Activated CD4-positive, alpha-beta T cell treated with anti-CD3 and anti-CD28 coated beads, Interleukin-2, amount 50 U/mL, for 4 hours (primary cell): ENCODE results near the gene P2RY6.

ENCODE experiments used
- DNase-seq, 2 experiments: peaks; one replicate each; pipeline ENCODE4 v3.0.0-alpha.2; 2020

P2RY6 gene

DNA sequence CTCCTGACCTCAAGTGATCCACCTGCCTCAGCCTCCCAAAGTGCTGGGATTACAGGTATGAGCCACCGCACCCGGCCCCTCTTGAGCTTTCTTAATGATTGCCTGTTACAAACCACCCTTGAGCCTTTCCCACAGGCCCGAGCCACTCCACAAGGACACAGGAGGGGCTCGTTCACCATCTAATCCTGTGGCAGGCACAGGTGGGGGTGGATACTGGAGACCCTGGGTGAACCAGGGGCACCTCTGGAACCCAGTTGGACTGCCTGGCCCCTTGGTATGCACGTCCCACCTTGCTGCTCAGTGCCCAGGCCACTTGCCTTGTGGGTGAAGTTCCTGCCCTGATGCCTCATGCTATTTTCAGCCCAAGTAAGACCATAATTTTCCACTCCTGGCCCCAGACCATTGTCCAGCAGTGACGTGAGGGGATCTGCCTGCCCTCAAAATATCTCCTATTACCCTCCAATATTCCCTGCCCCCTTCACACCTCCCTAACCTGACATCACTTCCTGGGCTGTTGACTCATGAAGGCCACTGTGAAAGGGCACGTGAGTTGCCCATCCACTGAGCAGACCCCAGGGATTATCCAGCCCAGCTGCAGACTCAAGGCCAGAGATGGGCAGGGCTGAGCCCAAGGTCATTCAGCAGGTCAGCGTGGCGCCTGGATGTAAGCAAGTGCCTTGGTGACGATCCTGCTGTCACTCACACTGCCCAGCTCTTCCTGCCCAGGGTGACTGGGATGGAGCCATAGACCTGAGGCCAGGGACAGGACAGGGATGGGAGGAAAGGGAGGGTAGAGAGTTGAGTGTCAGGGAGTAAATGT is 34.5 kb upstream of the P2RY6 start:
- DNase-seq, result no peak

DNA sequence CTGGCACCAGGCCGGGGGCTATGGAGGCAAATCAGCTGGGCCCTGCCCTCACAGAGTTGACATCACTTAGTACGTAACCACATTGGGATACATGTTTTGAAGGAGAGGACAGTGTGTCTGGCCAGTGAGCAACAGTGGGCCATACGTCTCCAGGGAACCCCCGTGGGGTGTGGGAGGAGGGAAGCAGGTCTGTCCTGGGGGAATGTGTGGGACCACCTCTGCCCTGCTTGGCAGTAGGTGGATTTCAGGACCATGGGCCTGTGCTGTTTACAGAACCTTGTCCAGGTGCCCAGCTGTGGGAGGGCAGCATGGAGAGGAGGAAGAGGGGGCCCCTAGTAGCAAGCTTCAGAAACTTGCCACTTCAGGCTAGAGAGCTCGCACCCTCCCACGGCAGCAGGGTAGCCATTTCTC is 33.0 kb upstream of the P2RY6 start:
- DNase-seq, result no peak

DNA sequence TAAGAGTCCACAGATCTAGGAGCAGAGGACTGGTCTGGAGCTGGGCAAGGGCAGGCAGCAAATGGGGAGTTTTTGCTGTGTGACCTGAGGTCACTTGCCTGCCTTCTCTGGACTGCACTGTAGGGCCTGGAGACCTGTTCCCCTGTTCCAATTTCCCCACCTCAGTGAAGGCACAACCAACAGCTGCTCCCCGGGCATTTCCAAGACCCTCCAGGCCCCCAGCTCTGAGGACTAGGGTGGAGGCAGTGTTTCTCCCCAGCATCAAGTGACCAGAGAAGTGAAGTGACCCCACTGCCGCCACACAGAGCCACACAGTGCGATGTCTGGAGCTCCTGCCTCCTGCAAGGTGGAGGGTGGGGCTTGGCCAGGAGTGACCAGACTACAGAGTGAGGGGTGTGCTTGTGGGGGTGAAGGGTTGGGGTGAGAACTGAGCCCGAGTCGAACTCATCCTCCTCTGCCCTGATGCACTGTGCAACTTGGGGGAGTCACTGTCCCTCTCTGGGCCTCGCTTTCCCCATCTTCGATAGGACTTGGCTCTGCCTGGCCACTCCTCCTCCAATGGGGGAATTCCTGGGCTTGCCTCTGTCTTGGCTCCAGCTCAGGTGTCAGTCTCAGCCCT is 32.5 kb upstream of the P2RY6 start:
- no peak for DNase-seq

DNA sequence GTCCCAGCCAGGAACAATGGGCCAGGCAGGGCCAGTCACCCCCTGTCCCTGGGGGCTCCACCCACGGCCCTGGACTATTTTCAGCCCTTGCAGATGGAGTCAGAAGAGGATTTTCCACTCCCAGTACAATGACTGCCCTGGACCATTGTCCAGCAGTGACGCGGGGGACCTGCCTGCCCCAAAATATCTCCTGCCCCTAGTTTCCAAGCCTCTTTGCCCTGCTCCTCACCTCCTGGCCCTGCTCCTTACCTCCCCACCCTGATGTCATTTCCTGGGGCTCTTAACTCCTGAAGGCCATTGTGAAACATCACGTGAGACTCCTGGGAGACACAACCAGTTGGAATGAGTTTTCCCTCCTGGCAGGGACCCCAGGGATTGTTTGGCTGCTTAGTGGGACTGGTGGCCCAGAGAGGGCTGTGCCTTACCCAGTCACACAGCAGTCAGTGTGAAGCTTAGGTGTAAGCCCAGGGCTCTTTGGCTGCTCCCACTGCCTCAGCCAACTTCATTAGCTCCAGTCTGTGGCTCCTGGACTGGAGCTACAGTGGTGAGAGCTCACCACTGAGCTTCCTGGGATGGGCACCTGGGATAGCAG is 31.9 kb upstream of the P2RY6 start:
- DNase-seq, result no peak

DNA sequence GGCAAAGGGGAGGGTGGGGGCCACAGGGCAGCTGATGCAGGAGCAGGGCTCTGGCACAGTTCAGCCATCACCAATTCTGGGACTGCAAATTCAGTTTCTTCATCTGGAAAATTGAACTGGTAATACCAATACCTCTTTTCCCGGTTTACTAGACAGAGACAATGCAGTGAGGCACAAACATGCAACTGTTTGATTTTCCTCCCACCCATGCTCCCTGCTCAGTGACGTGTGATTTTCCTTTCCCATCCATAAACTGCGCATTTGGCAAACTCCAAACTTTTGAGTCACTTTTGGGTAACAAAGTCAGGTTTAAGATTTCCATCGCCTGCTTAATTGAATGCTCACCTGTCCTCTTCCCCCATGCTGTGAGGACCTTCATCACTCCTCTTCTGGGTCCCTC is 30.8 kb upstream of the P2RY6 start:
- DNase-seq, result no peak

DNA sequence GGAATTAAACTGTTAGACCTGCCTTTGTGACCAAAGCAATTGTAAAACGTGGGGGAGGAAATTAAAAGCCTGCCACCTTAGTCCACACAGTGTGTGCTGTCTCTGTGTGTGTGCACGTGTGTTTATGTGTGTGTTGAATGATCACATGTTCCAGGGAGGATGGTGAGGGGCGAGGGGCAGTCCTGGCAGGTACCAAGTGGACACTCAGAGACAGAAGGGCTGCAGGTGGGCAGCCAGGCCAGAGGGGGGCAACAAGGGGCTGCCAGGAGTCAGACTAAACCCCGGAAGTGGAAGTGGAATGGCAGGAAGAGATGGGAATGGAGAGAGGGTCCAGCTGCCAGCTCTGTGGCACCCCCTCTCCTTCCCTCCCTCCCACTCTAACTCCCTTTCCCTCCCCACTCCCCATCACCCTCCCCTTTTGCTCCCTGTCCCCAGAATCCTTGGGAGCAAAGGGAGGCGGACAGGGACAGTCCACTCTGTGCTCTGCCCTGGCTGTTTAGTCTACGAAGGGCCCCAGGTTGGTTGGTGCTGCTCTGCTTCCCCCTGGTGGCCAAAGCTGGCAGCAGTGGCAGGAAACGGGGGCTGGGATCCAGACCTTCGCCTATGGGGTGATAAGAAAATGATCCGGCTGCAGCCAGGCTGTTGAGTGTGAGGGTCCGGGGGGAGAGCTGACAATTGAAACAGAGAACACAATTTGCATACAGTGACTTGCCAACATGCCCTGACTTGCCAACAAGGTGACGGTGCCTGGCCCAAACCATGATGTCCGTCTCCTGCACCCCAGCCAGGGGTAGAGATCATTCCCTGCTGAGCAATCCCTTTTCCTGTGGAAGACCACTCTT is 29.7 kb upstream of the P2RY6 start:
- DNase-seq, result peak; percentile 40 to 46

DNA sequence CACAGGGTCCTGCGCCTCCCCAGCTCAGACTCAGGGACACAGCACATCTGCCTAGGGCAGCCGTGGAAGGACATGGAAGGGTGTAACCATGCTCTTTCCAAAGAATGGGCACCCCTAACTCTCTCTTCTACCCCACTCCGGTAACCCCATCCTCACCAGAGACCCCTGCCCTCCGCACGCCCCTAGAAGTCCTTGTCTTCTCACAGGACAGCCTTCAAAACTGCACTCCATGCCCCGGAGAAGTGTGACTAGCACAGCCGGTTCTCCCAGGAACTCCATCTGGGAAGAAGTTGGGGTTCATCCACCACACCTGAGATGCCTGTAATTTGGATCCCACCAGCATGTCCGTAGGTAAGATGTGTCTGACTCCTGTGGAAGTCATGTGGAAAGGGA is 29.0 kb upstream of the P2RY6 start:
- DNase-seq, result no peak

DNA sequence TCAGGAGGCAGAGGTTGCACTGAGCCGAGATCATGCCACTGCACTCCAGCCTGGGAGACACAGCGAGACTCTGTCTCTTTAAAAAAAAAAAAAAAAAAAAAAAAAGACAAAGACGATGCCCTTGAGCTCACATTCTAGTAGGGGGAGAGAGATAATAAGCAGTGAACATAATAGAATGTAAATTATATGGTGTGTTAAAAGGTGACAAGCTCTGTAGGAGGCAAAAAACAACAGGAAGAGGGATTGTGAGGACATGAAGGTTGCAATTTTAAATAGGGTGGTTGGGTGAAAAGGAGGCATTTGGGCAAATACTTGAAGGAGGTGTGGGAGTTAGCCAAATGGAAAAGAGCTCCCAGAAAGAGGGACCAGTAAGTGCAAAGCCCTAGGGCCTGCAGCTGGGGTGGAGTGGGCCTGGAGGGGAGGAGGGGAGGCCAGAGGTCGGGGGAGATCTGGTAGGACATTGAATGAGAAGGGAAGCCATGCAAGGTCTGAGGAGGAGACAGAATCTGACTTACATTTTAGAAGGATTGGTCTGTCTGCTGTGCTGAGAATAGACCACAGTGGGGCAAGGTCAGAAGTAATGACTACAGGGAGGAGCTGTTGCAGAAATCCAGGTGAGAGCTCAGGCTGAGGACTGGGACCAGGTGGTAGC is 27.4 kb upstream of the P2RY6 start:
- no peak for DNase-seq

DNA sequence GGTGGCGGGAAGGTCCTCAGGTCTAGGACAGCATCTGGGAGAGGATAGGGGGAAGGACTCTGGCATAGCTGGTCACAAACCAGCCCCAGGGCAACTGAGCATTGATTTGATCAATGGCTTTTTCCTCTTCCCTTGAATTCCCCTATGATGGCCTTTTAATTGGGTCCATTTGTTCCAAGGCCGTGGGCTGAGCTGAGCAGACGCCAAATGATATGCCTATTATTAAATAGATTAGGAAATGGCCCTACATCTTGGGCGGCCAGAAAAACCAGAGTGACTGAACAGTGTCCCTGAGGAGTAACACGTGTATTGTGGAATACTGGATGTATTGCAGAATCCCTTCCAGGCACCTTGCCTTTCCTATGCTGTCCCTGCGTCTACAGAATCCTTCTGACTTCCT is 26.7 kb upstream of the P2RY6 start:
- DNase-seq, result no peak

DNA sequence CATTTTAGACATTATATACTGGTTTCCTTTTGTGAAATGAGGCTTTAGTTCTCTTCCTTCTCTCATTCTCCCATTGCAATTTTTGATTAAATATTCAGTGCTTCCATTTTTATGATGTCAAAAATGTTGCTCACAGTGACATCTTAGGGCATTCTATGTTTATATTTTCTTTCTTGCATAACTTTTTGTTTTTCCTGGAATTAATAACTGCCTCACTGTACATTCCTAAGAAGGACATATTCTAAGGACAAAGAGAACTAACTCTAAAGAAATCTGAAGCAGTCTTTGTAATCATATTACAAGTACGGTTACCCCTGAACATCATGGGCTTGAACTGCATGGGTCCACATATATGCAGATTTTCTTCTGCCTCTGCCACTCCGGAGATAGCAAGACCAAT is 25.8 kb upstream of the P2RY6 start:
- no peak for DNase-seq

DNA sequence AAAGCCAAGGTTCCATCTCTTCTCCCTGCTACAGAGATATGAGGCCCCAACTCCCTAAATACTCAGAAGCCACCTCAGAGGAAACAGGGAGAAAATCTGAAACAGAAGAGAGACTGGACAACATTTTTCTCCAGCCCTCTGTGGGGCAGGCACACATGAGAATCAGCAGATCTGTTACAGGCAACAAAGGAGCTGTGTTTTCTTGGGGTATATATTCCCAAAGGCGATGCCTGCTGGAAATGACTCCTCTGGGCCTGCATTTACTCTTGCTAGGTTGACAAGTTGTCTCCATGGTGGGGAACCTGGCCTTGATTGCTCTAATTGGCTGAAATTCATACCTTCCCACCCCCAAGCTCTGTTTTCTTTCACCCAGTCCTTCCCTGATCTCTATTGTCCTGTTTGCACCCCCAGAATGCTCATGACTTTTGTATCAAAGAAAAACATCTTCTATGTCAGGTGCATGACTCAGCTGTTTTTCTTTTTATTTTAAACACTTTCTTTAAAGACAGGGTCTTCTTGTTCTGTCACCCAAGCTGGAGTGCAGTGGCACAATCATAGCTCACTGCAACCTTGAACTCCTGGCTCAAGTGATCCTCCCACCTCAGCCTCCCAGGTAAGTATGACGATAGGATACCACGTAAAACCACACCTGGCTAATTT is 23.5 kb upstream of the P2RY6 start:
- no peak for DNase-seq

DNA sequence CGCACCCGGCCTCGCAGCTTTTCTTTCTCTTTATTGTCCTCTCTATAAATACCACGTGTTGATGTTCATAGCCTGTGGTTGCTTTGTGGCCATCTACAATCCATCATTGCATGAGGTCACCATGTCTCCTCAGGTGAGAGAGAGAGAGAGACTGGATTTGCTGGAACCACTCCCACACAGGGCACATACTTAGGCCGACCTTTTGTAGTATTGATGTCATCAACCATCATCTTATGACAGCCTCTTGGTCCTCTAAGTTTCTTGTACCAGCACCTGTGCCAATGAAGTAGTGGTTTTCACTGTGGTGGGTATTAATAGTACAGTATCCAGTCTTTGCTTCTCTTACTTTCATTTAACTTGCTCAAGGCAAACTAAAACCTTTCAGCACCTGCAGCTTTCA is 22.8 kb upstream of the P2RY6 start:
- DNase-seq, result no peak

DNA sequence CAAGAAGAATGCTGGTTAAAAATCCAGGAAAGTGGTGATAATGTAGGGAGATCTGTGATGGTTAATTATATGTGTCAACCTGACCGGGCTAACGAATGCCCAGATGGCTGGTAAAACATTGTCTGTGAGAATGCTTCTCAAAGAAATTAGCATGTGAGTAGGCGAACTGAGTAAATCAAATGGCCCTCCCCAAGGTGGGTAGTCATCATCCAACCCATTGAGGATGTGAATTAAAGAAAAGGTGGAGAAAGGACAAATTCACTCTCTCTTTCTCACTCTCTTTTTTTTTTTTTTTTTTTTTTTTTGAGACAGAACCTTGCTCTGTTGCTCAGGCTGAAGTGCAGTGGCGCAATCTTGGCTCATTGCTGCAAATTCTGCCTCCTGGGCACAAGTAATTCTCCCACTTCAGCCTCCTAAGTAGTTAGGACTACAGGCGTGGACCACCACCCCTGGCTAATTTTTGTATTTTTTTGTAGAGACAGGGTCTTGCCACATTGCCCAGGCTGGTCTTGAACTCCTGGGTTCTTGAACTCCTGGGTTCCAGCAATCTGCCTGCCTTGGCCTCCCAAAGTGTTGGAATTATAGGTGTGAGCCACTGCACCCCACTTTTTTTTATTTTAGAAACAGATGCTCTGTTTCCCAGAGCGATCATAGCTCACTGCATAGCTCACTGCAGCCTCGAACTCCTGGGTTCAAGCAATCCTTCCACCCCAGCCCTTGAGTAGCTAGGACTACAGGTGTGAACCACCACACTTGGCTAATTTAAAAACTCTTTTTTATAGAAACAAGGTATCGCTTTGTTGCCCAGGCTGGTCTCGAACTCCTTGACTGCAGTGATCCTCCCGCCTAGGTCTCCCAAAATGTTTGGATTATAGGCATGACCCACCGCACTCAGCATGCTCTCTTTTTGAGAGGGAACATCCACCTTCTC is 22.0 kb upstream of the P2RY6 start:
- no peak for DNase-seq

DNA sequence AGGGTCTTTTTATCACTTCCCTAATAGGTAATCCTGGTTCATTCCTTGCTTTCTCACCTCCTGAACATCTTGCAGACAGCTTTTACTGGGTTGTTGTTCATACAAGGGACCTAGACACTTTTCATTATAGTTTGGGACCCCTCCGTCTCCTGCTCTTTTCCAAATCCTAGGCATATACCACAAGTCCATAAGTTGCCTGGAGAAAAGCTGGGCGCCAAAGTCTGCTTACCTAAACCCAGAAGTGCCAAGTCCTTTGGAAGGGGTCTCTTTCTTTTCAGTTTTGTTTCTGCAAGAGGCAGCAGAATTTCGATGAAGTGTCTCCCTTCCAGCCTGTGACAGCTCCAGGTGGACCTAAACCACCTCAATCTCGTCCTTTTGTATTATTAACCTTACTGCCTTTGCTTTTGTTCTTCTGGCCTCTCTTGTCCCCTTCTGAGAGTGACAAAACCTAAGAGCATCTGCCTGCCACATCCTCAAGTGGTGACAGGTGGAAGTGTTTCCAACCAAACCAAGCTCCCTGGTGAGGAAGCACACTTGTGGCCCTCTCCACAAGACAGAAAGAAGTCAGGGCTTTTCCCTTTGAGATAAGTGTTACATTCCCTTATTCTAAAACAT is 19.5 kb upstream of the P2RY6 start:
- no peak for DNase-seq

DNA sequence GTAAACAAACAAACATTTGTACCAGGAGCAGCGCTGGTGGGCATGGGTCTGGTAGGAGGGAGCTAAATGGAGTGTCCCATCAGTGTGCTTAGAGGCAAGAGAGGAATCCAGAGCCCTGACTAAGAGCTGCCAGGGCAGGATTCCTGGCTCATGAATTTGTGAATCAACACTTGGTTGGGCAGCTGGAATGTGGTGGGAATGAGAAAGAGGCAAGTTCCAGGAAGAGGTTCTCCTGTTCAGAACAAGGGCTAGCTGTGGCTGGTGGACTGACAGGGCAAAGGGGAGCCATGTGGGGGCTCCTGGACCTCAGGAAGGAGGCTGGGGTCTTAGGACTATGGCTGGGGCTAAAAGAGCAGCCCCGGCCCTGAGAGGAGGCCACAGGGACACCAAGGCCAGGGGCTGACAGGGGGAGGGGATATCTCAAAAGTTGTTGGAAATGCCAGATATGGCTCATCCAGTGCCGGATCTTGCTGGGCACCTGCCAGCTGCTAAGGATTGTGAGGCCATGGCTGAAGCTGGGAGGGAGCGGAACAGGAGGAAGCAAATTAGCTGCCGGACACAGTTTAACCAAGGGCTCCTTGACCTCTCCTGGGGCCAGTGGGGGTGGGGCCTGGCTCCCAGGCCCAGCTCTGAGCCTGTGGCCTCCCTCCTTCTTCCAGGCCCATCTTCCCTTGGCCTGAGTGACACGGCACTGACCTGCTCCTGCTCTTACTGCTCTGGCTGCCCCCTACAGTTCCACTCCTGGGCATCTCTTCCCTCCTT is 14.6 kb upstream of the P2RY6 start:
- no peak for DNase-seq

DNA sequence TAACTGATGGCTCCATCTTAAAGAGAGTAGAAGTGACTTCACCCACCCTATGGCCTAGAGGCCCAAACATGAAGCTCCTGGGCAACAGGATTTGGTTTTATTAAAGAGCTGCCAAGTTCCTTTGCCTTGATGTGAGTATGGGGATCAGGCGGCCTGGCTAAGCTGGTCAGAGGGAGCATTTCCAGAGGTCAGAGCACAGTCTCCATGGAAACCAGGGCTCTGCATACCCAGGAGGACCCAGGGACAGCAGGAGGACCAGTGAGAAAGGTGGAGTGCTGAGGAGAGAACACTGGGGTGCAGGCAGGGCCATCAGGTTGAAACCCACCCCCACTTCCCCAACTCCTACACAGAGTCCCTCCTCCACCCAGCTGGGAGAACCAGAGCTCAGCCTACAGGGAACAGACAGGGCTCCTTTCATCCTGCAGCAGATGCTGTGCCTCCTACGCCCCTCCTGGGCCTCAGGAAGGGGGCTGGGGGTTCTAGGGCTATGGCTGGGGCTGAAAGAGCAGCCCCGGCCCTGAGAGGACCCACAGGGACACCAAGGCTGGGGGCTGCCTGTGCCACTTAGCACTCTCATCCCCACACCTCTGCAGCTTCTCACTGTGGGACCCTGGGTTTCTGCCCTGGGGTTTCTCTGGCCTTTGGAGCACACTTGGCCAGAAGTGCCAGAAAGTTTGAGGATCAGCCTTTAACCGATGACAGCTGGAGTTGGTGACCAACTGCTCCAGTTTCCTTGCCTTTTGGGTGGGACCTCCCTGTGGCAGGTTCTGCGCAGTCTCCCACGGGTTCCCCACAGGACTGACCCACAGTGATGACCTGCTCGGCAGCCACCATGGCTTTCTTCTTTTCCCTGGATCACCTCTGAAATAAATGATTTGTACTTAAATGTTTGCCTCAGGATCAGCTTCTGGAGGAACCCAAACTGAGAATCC is 13.8 kb upstream of the P2RY6 start:
- no peak for DNase-seq

DNA sequence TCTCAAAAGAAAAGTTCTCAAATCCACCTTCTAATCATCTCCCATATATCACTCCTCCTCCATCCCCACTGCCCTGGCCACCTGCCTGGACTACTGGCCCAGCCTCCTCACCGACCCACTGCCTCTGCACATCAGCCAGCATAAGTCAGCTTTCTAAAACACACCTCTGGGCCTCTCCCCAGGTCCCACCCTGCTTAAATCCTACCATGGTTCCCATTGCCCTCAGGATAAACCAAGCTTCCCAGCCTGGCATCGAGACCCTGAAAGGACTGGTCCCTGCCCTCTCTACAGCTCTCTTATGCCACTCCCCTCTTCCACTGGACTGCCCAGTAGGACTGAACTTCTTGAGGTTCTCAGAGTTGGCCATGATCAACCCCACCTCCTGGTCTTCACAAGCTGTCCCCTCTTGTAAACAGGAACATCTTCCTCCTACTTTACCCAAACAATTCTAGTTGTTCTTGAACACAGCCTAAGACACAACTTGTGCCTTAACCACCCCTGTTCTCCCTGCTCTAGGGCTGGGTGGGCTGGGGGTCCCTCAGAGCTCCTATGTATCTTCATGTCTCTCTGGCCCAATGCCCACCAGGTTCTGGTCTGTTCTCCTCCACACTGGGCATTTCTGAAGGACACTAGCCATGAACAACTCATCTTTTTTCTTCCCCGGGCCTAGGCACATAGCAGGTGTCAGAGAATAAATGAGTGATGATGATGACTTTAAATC is 12.6 kb upstream of the P2RY6 start:
- no peak for DNase-seq

DNA sequence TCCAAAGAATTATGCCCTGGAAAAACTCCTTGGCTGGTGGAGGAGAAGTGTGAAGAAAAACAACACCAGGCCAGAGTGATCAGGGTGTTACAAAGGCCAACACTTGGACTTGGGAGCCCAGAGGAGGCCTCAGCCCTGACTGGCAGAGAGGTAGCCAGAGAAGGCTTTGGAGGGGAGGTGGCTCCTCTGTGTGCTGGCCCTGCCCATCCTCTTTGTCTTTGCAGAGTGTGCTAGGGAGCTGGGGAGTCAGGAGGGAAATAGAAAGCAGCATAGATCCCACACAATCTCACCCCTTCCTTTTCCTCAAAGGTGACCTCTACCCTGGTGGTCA is 12.0 kb upstream of the P2RY6 start:
- no peak for DNase-seq
